ENCODE data around the gene APOD. TPM values are rescaled to one million over a fixed set of nuclear protein-coding genes. Genes with fewer than 3 reads are reported as not detected.

APOD gene
- total and polyA plus RNA-seq, 2 of the 8 experiments (the other 6 are each of a cell fraction or from before 2014, with no cell fraction given): not detected

GRCh38 chr3:195558602-195559001 lies 25.1 kb downstream of the APOD start:
- no peak overlapping the region for H3K23ac ChIP-seq (ENCODE audit: insufficient read length)
- no peaks in the 10 kb centered on the region for H3K79me2 ChIP-seq (ENCODE audit: control insufficient read depth in 1 of 2, insufficient read depth in 2 of 2, low read length in 2 of 2)
- no peak overlapping the region for H2AFZ ChIP-seq (ENCODE audit: low read length)
- POLR2A ChIA-PET (ENCODE audit: partially characterized antibody): no interaction called here
- no peaks in the 10 kb centered on the region for H3K23me2 ChIP-seq (ENCODE audit: low read depth, low read length)
- H3K9ac ChIP-seq (replicated peaks in 1 of 4; ENCODE audit: extremely low read depth in 1 of 4, low read depth in 3 of 4, low read length in 3 of 4): no peak overlapping the region
- CTCF ChIA-PET (ENCODE audit: partially characterized antibody): interaction anchor here (0.8 to 1.7 kb wide), 8 partner anchors 9 to 294 kb away, joined by 3 to 8 read pairs (median 4); partner anchors contain the start of gene APOD
- WGBS, 2 experiments (ENCODE audit: extremely low coverage in 1 of 2, insufficient coverage in 1 of 2, insufficient read length in 1 of 2, insufficient replicate concordance in 2 of 2, low coverage in 1 of 2, low lambda C conversion rate in 2 of 2, missing lambda C conversion rate in 1 of 2): 87% methylated on average over 3 of the region's 3 CpGs; no CpG with 5 or more reads in 1 of the 2 experiments
- H2BK5ac ChIP-seq (ENCODE audit: low read depth, low read length): no peak overlapping the region
- no peak overlapping the region for H4K91ac ChIP-seq (replicated peaks; ENCODE audit: insufficient read length, low read length)
- no peak overlapping the region for H4K8ac ChIP-seq (ENCODE audit: extremely low read depth, insufficient read depth, low read length)
- H3K14ac ChIP-seq (ENCODE audit: insufficient read length): no peak overlapping the region
- no peak overlapping the region for H2AK5ac ChIP-seq (ENCODE audit: low read depth, low read length)
- no peak overlapping the region for H3K18ac ChIP-seq (ENCODE audit: extremely low read depth, low read length)
- H3K9me3 ChIP-seq (ENCODE audit: insufficient read depth in 2 of 2, low read depth in 1 of 2, low read length in 1 of 2): no peaks in the 10 kb centered on the region
- no peaks in the 10 kb centered on the region; a peak in 2 of 7 replicates for H3K27me3 ChIP-seq (replicated peaks in 1 of 4; ENCODE audit: control insufficient read depth in 3 of 4, extremely low read depth in 1 of 4, insufficient read depth in 3 of 4, low read length in 3 of 4)
- no peak overlapping the region for H3K4me3 ChIP-seq (ENCODE audit: extremely low read depth in 1 of 4, insufficient read depth in 2 of 4, low read depth in 3 of 4, low read length in 4 of 4)
- no peak overlapping the region for H4K5ac ChIP-seq (ENCODE audit: insufficient read length, low read depth, low read length)
- peaks cover 0 to 3% (median under 1%) of the 10 kb centered on the region in 4 experiments; a peak in 1 of 7 replicates for H3K4me1 ChIP-seq (replicated peaks in 1 of 4; ENCODE audit: control insufficient read depth in 3 of 4, insufficient read depth in 4 of 4, low read length in 3 of 4)
- DNase-seq (ENCODE audit: low read depth in 1 of 2, low spot score in 2 of 2) (no peak), FAIRE-seq (peak; percentile 69)
- no peak overlapping the region for H2BK15ac ChIP-seq (ENCODE audit: low read length)
- no peaks in the 10 kb centered on the region for H3K36me3 ChIP-seq (ENCODE audit: control insufficient read depth in 2 of 4, insufficient read depth in 4 of 4, low read length in 3 of 4)
- H3K56ac ChIP-seq (replicated peaks; ENCODE audit: insufficient read length, low read depth, low read length): no peak overlapping the region
- H4K20me1 ChIP-seq (replicated peaks in 1 of 2; ENCODE audit: control insufficient read depth in 1 of 2, insufficient read depth in 2 of 2, low read length in 2 of 2): no peaks in the 10 kb centered on the region
- no peak overlapping the region for H3K4ac ChIP-seq (replicated peaks; ENCODE audit: insufficient read length, low read depth, low read length)
- no peak overlapping the region for H3K4me2 ChIP-seq (ENCODE audit: insufficient read depth in 1 of 2, low read depth in 2 of 2, low read length in 2 of 2)
- H3K27ac ChIP-seq (ENCODE audit: low read depth, low read length): no peak overlapping the region
- H2BK12ac ChIP-seq (ENCODE audit: low read depth, low read length): no peak overlapping the region
- H2BK20ac ChIP-seq (ENCODE audit: low read length): no peak overlapping the region
- no peaks in the 10 kb centered on the region for H3K79me1 ChIP-seq (ENCODE audit: low read depth, low read length)
- H2BK120ac ChIP-seq (replicated peaks; ENCODE audit: low read depth, low read length): no peak overlapping the region
- TF ChIP-seq POLR2A (IDR thresholded peaks at IDR 0.05; ENCODE audit: control extremely low read depth in 1 of 2, low read depth in 2 of 2, low read length in 2 of 2) (no peak), CTCF (IDR thresholded peaks at IDR 0.05; ENCODE audit: control extremely low read depth in 1 of 3, insufficient read depth in 1 of 3, low read depth in 1 of 3, low read length in 3 of 3) (peak in 2 of 3 experiments; percentile 56 to 66; a peak in 2 of 4 replicates), RAD21 (IDR thresholded peaks at IDR 0.05 in 1 of 2, conservative IDR thresholded peaks at IDR 0.05 in 1 of 2; ENCODE audit: low read depth in 2 of 2, low read length in 2 of 2) (peak; percentile 80 to 82), MAFK (IDR thresholded peaks at IDR 0.05; ENCODE audit: low read depth, low read length) (no peak), TEAD4 (IDR thresholded peaks at IDR 0.05; ENCODE audit: low read depth, low read length) (no peak)
